SK-N-SH (cell line): ENCODE data around the gene RNLS. TPM values are rescaled to one million over a fixed set of nuclear protein-coding genes. Genes with fewer than 3 reads are reported as not detected.
A peak's percentile ranks its signal among the peaks of the same experiment; 100 is the strongest.

ENCODE experiments used
- CTCF ChIA-PET: fragments of 300-600, 350-600 bp; formaldehyde crosslinking; extraction: SDS; loops from one replicate; lab custom pipeline; 2021; lab: Yijun Ruan, JAX
- POLR2A ChIA-PET: fragments of 350-600 bp; sonication (Branson Sonifier 250); formaldehyde crosslinking; extraction: SDS; loops from one replicate; lab custom pipeline; 2020; ENCODE audit warnings: antibody characterized with exemption, inconsistent platforms; lab: Yijun Ruan, JAX
- DNase-seq: peaks from one replicate; pipeline ENCODE4 v3.0.0; 2012
- H2AFZ ChIP-seq: fragments of 200-600 bp; sonication (generic); 2 replicates; pipeline ENCODE4 v1.8.1; 2016; ENCODE audit warnings: antibody characterized with exemption, mild to moderate bottlenecking, low read depth
- H3F3A ChIP-seq: fragments of 200-600 bp; sonication (generic); replicated peaks from 2 replicates; pipeline ENCODE3; 2016; ENCODE audit warnings: antibody characterized with exemption, mild to moderate bottlenecking; ENCODE audit not compliant: insufficient read depth
- H3K27ac ChIP-seq, 2 experiments: fragments of 200-500 bp in 1 of 2; fragments of 200-600 bp in 1 of 2; sonication (Bioruptor generic) in 1 of 2; sonication (generic), shearing (Covaris generic) in 1 of 2; 2 replicates each; pipeline versions ENCODE4 v1.5.1 to v1.6.1; 2014 to 2016; ENCODE audit warnings: low read depth in 2 of 2, inconsistent platforms in 1 of 2, low read length in 1 of 2, mild to moderate bottlenecking in 1 of 2, mixed read lengths in 1 of 2
- H3K27me3 ChIP-seq: fragments of 200-600 bp; sonication (generic), shearing (Covaris generic); 2 replicates; pipeline ENCODE4 v1.6.1; 2016; ENCODE audit warnings: mixed run types; ENCODE audit not compliant: insufficient read depth
- H3K36me3 ChIP-seq, 2 experiments: fragments of 200-500 bp in 1 of 2; fragments of 200-600 bp in 1 of 2; sonication (Bioruptor generic) in 1 of 2; sonication (generic) in 1 of 2; replicated peaks in 1 of 2; 2 replicates each; pipeline versions ENCODE3 to v1.5.1; 2014 to 2016; ENCODE audit warnings: low read length in 1 of 2, mild to moderate bottlenecking in 1 of 2; ENCODE audit not compliant: insufficient read depth in 2 of 2, control insufficient read depth in 1 of 2
- H3K4me1 ChIP-seq, 2 experiments: fragments of 200-500 bp in 1 of 2; fragments of 200-600 bp in 1 of 2; sonication (Bioruptor generic) in 1 of 2; sonication (generic), shearing (Covaris generic) in 1 of 2; 2 replicates each; pipeline versions ENCODE4 v1.5.1 to v1.6.1; 2014 to 2016; ENCODE audit warnings: low read depth in 1 of 2, low read length in 1 of 2, mixed run types in 1 of 2; ENCODE audit not compliant: insufficient read depth in 2 of 2, control insufficient read depth in 1 of 2
- H3K4me2 ChIP-seq: fragments of 200-600 bp; sonication (generic), shearing (Covaris generic); 2 replicates; pipeline ENCODE4 v1.6.1; 2017; ENCODE audit warnings: mixed run types
- H3K4me3 ChIP-seq, 2 experiments: fragments of 200-500 bp in 1 of 2; fragments of 200-600 bp in 1 of 2; sonication (Bioruptor generic) in 1 of 2; sonication (generic), shearing (Covaris generic) in 1 of 2; 2 replicates each; pipeline versions ENCODE4 v1.5.1 to v1.8.1; 2014 to 2016; ENCODE audit warnings: low read depth in 2 of 2, inconsistent platforms in 1 of 2, low read length in 1 of 2, mild to moderate bottlenecking in 1 of 2, mixed read lengths in 1 of 2, moderate library complexity in 1 of 2
- H3K79me2 ChIP-seq: fragments of 200-600 bp; sonication (generic); 2 replicates; pipeline ENCODE4 v1.8.1; 2017; ENCODE audit warnings: mild to moderate bottlenecking; ENCODE audit not compliant: insufficient read depth
- H3K9ac ChIP-seq: fragments of 200-600 bp; sonication (generic); 2 replicates; pipeline ENCODE4 v1.6.1; 2017; ENCODE audit warnings: mixed run types
- H3K9me2 ChIP-seq: fragments of 200-600 bp; sonication (generic); 2 replicates; pipeline ENCODE4 v1.6.1; 2017; ENCODE audit warnings: mixed run types
- H3K9me3 ChIP-seq: fragments of 200-600 bp; sonication (generic); 2 replicates; pipeline ENCODE4 v1.6.1; 2017; ENCODE audit warnings: mixed run types, mild to moderate bottlenecking, moderate library complexity
- H4K20me1 ChIP-seq: fragments of 200-600 bp; sonication (generic); 2 replicates; pipeline ENCODE4 v1.6.1; 2017; ENCODE audit warnings: mild to moderate bottlenecking, mixed run types; ENCODE audit not compliant: insufficient read depth
- CHD2 ChIP-seq: fragments of 150-350 bp; IDR thresholded peaks from 2 replicates; pipeline ENCODE4 v1.6.1; 2018; ENCODE audit warnings: low read length; ENCODE audit not compliant: partially characterized antibody
- CTCF ChIP-seq: fragments of 200-600 bp; sonication (generic); IDR thresholded peaks from 2 replicates; pipeline ENCODE4 v1.6.1; 2017; ENCODE audit warnings: antibody characterized with exemption, mild to moderate bottlenecking, moderate library complexity
- ELF1 ChIP-seq: IDR thresholded peaks from 2 replicates; pipeline ENCODE4 v1.4.0; 2012
- EP300 ChIP-seq, 2 experiments: IDR thresholded peaks; 2 replicates each; pipeline versions ENCODE4 v1.4.0 to v1.6.1; 2012; ENCODE audit warnings: borderline replicate concordance in 1 of 2, low read depth in 1 of 2, low read length in 1 of 2
- EZH2phosphoT487 ChIP-seq: fragments of 200-600 bp; sonication (generic); IDR thresholded peaks from 2 replicates; pipeline ENCODE4 v1.6.1; 2017; ENCODE audit warnings: low read depth, mixed run types, mild to moderate bottlenecking, antibody characterized with exemption, moderate library complexity, borderline replicate concordance
- FOXJ3 ChIP-seq: sonication (generic); formaldehyde crosslinking; IDR thresholded peaks from 2 replicates; pipeline ENCODE4 v1.5.1; 2020; ENCODE audit warnings: mild to moderate bottlenecking, missing genetic modification reagents
- MEF2A ChIP-seq: IDR thresholded peaks from 2 replicates; pipeline ENCODE4 v1.4.0; 2012; ENCODE audit warnings: low read depth, borderline replicate concordance
- MXI1 ChIP-seq: IDR thresholded peaks from 2 replicates; pipeline ENCODE4 v1.6.1; 2012; ENCODE audit warnings: mild to moderate bottlenecking, low read depth, low read length, improper control_type of control experiment
- NFIC ChIP-seq: IDR thresholded peaks from 2 replicates; pipeline ENCODE4 v1.4.0; 2012; ENCODE audit warnings: borderline replicate concordance
- NRF1 ChIP-seq: IDR thresholded peaks from 2 replicates; pipeline ENCODE4 v1.6.1; 2012; ENCODE audit warnings: low read depth, mild to moderate bottlenecking, low read length
- RAD21 ChIP-seq: IDR thresholded peaks from 2 replicates; pipeline ENCODE4 v1.6.1; 2012; ENCODE audit warnings: mild to moderate bottlenecking, low read length
- TEAD4 ChIP-seq: IDR thresholded peaks from 2 replicates; pipeline ENCODE4 v1.4.0; 2012; ENCODE audit warnings: mild to moderate bottlenecking, borderline replicate concordance; ENCODE audit not compliant: insufficient read depth
- USF1 ChIP-seq: IDR thresholded peaks from 2 replicates; pipeline ENCODE4 v1.4.0; 2012; ENCODE audit warnings: low read depth, borderline replicate concordance
- YY1 ChIP-seq: IDR thresholded peaks from 2 replicates; pipeline ENCODE4 v1.4.0; 2012; ENCODE audit warnings: low read depth, mild to moderate bottlenecking
- WGBS: methylation state at CpG from one replicate; pipeline ENCODE4 v1.1.6; 2017; ENCODE audit warnings: low lambda C conversion rate; 5-methylcytosine and 5-hydroxymethylcytosine counted together
- polyA plus RNA-seq, 3 experiments: library from polyadenylated mRNA; depleted of rRNA; stranded (reverse); fragments of >200 nt; gene quantifications; 2 replicates each; pipeline ENCODE4 v1.2.3, GENCODE V29; 2012
- TF ChIP-seq, protein P1 (sequence below): IDR thresholded peaks from 2 replicates; pipeline ENCODE4; 2012
- TF ChIP-seq, protein P2 (sequence below): fragments of 150-350 bp; IDR thresholded peaks from 2 replicates; pipeline ENCODE4 v1.6.1; 2017; ENCODE audit warnings: antibody characterized with exemption, low read length, low read depth, borderline replicate concordance

RNLS gene
- polyA plus RNA-seq, 1 of the 3 experiments (the other 2 are of a cell fraction), result not detected

DNA sequence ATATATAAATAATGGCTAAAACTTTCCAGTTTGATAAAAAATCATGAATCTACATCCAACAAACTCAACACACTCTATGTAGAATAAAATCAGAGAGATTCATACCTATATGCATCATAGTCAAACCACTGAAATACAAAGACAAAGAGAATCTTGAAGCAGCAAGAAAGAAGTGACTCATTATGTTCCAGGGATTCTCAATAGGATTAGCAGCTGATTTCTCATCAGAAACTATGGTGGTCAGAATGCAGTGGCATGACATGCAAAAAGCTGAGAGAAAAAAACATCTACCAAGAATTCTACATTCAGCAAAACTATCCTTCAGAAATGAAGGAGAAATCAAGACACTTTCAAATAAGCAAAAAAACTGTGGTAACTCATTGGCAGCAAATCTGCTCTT is 187.4 kb downstream of the RNLS start (continued):
- TF ChIP-seq USF1 (no peak), FOXJ3 (CRISPR knock-in tag) (no peak), MXI1 (no peak), ELF1 (no peak), RAD21 (no peak)
- TF ChIP-seq, protein P1, sequence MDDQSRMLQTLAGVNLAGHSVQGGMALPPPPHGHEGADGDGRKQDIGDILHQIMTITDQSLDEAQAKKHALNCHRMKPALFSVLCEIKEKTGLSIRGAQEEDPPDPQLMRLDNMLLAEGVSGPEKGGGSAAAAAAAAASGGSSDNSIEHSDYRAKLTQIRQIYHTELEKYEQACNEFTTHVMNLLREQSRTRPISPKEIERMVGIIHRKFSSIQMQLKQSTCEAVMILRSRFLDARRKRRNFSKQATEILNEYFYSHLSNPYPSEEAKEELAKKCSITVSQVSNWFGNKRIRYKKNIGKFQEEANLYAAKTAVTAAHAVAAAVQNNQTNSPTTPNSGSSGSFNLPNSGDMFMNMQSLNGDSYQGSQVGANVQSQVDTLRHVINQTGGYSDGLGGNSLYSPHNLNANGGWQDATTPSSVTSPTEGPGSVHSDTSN, result no peak
- TF ChIP-seq, protein P2, sequence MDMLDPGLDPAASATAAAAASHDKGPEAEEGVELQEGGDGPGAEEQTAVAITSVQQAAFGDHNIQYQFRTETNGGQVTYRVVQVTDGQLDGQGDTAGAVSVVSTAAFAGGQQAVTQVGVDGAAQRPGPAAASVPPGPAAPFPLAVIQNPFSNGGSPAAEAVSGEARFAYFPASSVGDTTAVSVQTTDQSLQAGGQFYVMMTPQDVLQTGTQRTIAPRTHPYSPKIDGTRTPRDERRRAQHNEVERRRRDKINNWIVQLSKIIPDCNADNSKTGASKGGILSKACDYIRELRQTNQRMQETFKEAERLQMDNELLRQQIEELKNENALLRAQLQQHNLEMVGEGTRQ, result no peak

DNA sequence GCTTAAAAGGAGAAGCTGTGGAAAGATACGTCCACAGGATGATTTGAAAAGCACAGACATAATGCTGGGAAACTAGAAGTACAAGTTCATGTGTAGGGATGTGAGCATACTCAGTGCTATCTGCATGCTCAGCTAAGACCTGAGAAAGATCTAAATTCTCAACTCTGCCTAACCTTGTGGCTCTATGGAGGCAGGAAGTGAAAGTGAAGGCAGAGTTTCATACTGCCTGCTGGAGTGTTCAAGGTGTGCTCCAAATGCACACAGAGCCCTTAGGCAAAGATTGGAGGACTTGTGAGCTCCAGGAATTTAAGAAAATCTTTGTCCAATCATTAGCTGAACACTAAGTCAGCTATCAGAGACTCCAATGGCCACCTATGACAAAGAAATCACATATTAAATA is 190.9 kb downstream of the RNLS start:
- Histone ChIP-seq H3K4me2 (no peak overlapping the region), H3K27me3 (no peaks in the 10 kb centered on the region), H3K36me3 (peaks cover 0 to 3% of the 10 kb centered on the region in 2 experiments), H3K79me2 (no peaks in the 10 kb centered on the region), H3K9me3 (peaks cover 12% of the 10 kb centered on the region; the same call in 1 of the 2 replicates), H3K9me2 (no peaks in the 10 kb centered on the region), H4K20me1 (no peaks in the 10 kb centered on the region), H3K9ac (no peak overlapping the region), H3K4me1 (peaks cover 0 to 17% of the 10 kb centered on the region in 2 experiments; a peak in 2 of 4 replicates), H3K27ac (no peak overlapping the region), H3K4me3 (no peak overlapping the region), H3F3A (peaks cover 10% of the 10 kb centered on the region), H2AFZ (no peak overlapping the region)
- no peak for TF ChIP-seq NFIC
- no peak for TF ChIP-seq YY1
- no peak for TF ChIP-seq CHD2
- no peak for TF ChIP-seq MXI1
- TF ChIP-seq MEF2A, result no peak
- TF ChIP-seq TEAD4, result no peak
- 89% methylated on average over 1 of the region's 1 CpG for WGBS
- POLR2A ChIA-PET, result no interaction called here
- DNase-seq, result no peak
- CTCF ChIA-PET, result interaction anchor here (0.9 to 1.5 kb wide), 2 partner anchors 11 to 535 kb away, joined by 3 read pairs; no protein-coding TSS in a partner anchor

DNA sequence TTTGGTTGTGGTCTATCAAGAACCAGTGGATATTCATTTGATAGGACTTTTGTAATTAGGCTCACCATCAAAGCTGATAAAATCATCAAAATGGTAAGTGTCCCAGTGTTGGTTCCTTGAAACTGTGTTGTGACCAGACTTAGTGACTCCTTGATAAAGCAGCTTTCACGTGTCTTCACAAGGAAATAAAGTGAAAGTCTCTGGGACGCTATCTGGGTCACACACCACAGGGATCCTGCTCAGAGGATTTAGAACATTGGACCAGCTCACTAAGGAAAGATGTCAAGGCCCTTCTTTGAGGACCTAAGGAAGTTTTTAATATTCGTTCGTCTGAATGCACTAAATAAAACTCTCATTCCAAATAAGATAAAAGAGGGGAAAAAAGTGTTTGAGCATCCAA is 193.1 kb downstream of the RNLS start:
- TF ChIP-seq NRF1 (no peak), RAD21 (no peak), EZH2phosphoT487 (no peak), EP300 (IDR thresholded peaks at IDR 0.05; ENCODE audit: borderline replicate concordance in 1 of 2, low read depth in 1 of 2, low read length in 1 of 2) (no peak), CHD2 (no peak), CTCF (no peak)
- Histone ChIP-seq H3K9me3 (no peaks in the 10 kb centered on the region), H3K4me1 (peaks cover 9 to 35% of the 10 kb centered on the region in 2 experiments; a peak in 3 of 4 replicates), H3K36me3 (no peaks in the 10 kb centered on the region), H2AFZ (no peak overlapping the region), H3K27ac (peak overlapping the region in 1 of 2 experiments; percentile 55; a peak in 2 of 4 replicates), H3K4me2 (no peak overlapping the region), H3K9ac (no peak overlapping the region), H3K27me3 (no peaks in the 10 kb centered on the region), H4K20me1 (no peaks in the 10 kb centered on the region), H3F3A (no peaks in the 10 kb centered on the region), H3K9me2 (no peaks in the 10 kb centered on the region), H3K4me3 (no peak overlapping the region), H3K79me2 (no peaks in the 10 kb centered on the region)
- 89% methylated on average over 4 of the region's 4 CpGs for WGBS
- ChIA-PET POLR2A (interaction anchor here (1.6 kb wide), 1 partner anchor 147 kb away, joined by 4 read pairs; no protein-coding TSS in a partner anchor), CTCF (interaction anchor here (0.5 to 3.2 kb wide), 66 partner anchors 10 to 741 kb away, joined by 3 to 42 read pairs (median 4); partner anchors contain the start of genes KLLN and PTEN)
- no peak for DNase-seq
